ENCODE results near the gene AHCY.
A peak's percentile ranks its signal among the peaks of the same experiment; 100 is the strongest.

The AHCY gene

GRCh38 chr20:34324541-34324940 lies 21.4 kb upstream of the AHCY start:
- DNase-seq (ENCODE audit: low spot score) = no peak

- DNase-seq (ENCODE audit: low spot score) = no peak
These were observed 19.3 kb upstream of the AHCY start for GRCh38 chr20:34322267-34323105.

GRCh38 chr20:34320861-34321260 lies 17.7 kb upstream of the AHCY start:
- no peak for DNase-seq (ENCODE audit: low spot score)

GRCh38 chr20:34318609-34319443 lies 15.7 kb upstream of the AHCY start:
- no peak for DNase-seq (ENCODE audit: low spot score)

- no peak for DNase-seq (ENCODE audit: low spot score)
These were observed 13.2 kb upstream of the AHCY start for GRCh38 chr20:34316196-34316814.

GRCh38 chr20:34315236-34315635 lies 12.1 kb upstream of the AHCY start:
- no peak for DNase-seq (ENCODE audit: low spot score)

GRCh38 chr20:34312544-34313217 lies 9.5 kb upstream of the AHCY start:
- peak; percentile 94 for DNase-seq (ENCODE audit: low spot score)

GRCh38 chr20:34312024-34312460 lies 8.9 kb upstream of the AHCY start:
- no peak for DNase-seq (ENCODE audit: low spot score)

GRCh38 chr20:34311118-34312023 lies 8.2 kb upstream of the AHCY start:
- peak; percentile 57 for DNase-seq (ENCODE audit: low spot score)

- no peak for DNase-seq (ENCODE audit: low spot score)
These were observed 7.4 kb upstream of the AHCY start for GRCh38 chr20:34310481-34311117.

GRCh38 chr20:34309691-34310090 lies 6.5 kb upstream of the AHCY start:
- DNase-seq (ENCODE audit: low spot score) = no peak

GRCh38 chr20:34305333-34306230 lies 2.4 kb upstream of the AHCY start:
- no peak for DNase-seq (ENCODE audit: low spot score)

GRCh38 chr20:34302312-34302722 lies 838 bp downstream of the AHCY start:
- no peak for DNase-seq (ENCODE audit: low spot score)

- no peak for DNase-seq (ENCODE audit: low spot score)
These were observed 1.4 kb downstream of the AHCY start for GRCh38 chr20:34301587-34302311.

GRCh38 chr20:34300809-34301586 lies 2.2 kb downstream of the AHCY start:
- no peak for DNase-seq (ENCODE audit: low spot score)

- DNase-seq (ENCODE audit: low spot score) = no peak
These were observed 2.8 kb downstream of the AHCY start for GRCh38 chr20:34300256-34300806.
